GM23338 (cell line): ENCODE results near the gene B4GAT1. TPM values are rescaled to one million over a fixed set of nuclear protein-coding genes. Genes with fewer than 3 reads are reported as not detected.

Source experiments
- ATAC-seq: fragments of 200-7000 bp; cut with Tn5 transposase; 3 replicates; pipeline ENCODE4 v1.9.1; 2020
- DNase-seq: peaks from one replicate; pipeline ENCODE4 v3.0.0-alpha.2; 2015; ENCODE audit warnings: low spot score
- H2AFZ ChIP-seq: fragments of 200-600 bp; sonication (generic); 2 replicates; pipeline ENCODE4 v1.8.0; 2016; ENCODE audit warnings: antibody characterized with exemption, mild to moderate bottlenecking, moderate library complexity
- H3F3A ChIP-seq: fragments of 200-600 bp; sonication (generic); replicated peaks from 2 replicates; pipeline ENCODE4 v1.8.0; 2017; ENCODE audit warnings: antibody characterized with exemption, mixed run types, low read depth
- H3K27ac ChIP-seq: fragments of 200-600 bp; sonication (generic); 2 replicates; pipeline ENCODE4 v1.6.1; 2016; ENCODE audit warnings: low read depth
- H3K27me3 ChIP-seq: fragments of 200-600 bp; sonication (generic); 2 replicates; pipeline ENCODE4 v1.8.0; 2016; ENCODE audit warnings: mild to moderate bottlenecking, mixed run types, moderate library complexity; ENCODE audit not compliant: insufficient read depth
- H3K36me3 ChIP-seq: fragments of 200-600 bp; sonication (generic); 2 replicates; pipeline ENCODE4 v1.8.0; 2016; ENCODE audit warnings: mild to moderate bottlenecking; ENCODE audit not compliant: insufficient read depth
- H3K4me1 ChIP-seq: fragments of 200-600 bp; sonication (generic); 2 replicates; pipeline ENCODE4 v1.8.0; 2016; ENCODE audit warnings: mild to moderate bottlenecking, moderate library complexity; ENCODE audit not compliant: insufficient read depth
- H3K4me2 ChIP-seq: fragments of 200-600 bp; sonication (generic); 2 replicates; pipeline ENCODE4 v1.7.1; 2017; ENCODE audit warnings: mixed run types
- H3K4me3 ChIP-seq: fragments of 200-600 bp; sonication (generic); 2 replicates; pipeline ENCODE4 v1.6.1; 2016; ENCODE audit warnings: mixed run types
- H3K79me2 ChIP-seq: fragments of 200-600 bp; sonication (generic); replicated peaks from 2 replicates; pipeline ENCODE4 v1.8.0; 2017; ENCODE audit warnings: mild to moderate bottlenecking; ENCODE audit not compliant: insufficient read depth
- H3K9me2 ChIP-seq: fragments of 200-600 bp; sonication (generic); 2 replicates; pipeline ENCODE4 v1.8.0; 2017; ENCODE audit not compliant: insufficient read depth
- H4K20me1 ChIP-seq: fragments of 200-600 bp; sonication (generic); replicated peaks from 2 replicates; pipeline ENCODE4 v1.8.0; 2017; ENCODE audit warnings: mild to moderate bottlenecking; ENCODE audit not compliant: insufficient read depth
- H3K27ac Mint-ChIP-seq: 2 replicates; pipeline ENCODE4 v1.8.0; 2020; ENCODE audit warnings: inconsistent platforms, mild to moderate bottlenecking, moderate library complexity, mixed read lengths
- H3K27me3 Mint-ChIP-seq: 3 replicates; pipeline ENCODE4 v1.8.0; 2022; ENCODE audit warnings: low read depth, mild to moderate bottlenecking, moderate library complexity, mixed read lengths, inconsistent platforms; ENCODE audit not compliant: insufficient read depth, poor library complexity
- H3K36me3 Mint-ChIP-seq: 3 replicates; pipeline ENCODE4 v1.8.0; 2021; ENCODE audit warnings: low read depth, mild to moderate bottlenecking, inconsistent platforms, moderate library complexity, mixed read lengths
- H3K4me1 Mint-ChIP-seq: 3 replicates; pipeline ENCODE4 v1.8.0; 2020; ENCODE audit warnings: mild to moderate bottlenecking, inconsistent platforms, mixed read lengths
- H3K4me3 Mint-ChIP-seq: 3 replicates; pipeline ENCODE4 v1.8.0; 2021; ENCODE audit warnings: moderate library complexity, mild to moderate bottlenecking, inconsistent platforms, mixed read lengths
- H3K9me3 Mint-ChIP-seq: 3 replicates; pipeline ENCODE4 v1.8.0; 2020; ENCODE audit warnings: moderate library complexity, mild to moderate bottlenecking, inconsistent platforms, mixed read lengths
- EZH2 ChIP-seq: fragments of 200-600 bp; sonication (generic); IDR thresholded peaks from one replicate; pipeline ENCODE4 v1.8.0; 2017; ENCODE audit warnings: antibody characterized with exemption, mild to moderate bottlenecking, low read depth; ENCODE audit not compliant: unreplicated experiment
- JUNB ChIP-seq: IDR thresholded peaks from one replicate; pipeline ENCODE4 v1.6.1; 2016; ENCODE audit warnings: antibody characterized with exemption; ENCODE audit not compliant: unreplicated experiment
- NANOG ChIP-seq: IDR thresholded peaks from 2 replicates; pipeline ENCODE4 v1.6.1; 2016; ENCODE audit warnings: antibody characterized with exemption, borderline replicate concordance
- STAT1 ChIP-seq: IDR thresholded peaks from one replicate; pipeline ENCODE4 v1.6.1; 2016; ENCODE audit warnings: antibody characterized with exemption; ENCODE audit not compliant: unreplicated experiment
- ZNF114 ChIP-seq: fragments of 250-450 bp; sonication (Bioruptor Pico); IDR thresholded peaks from 2 replicates; pipeline ENCODE4 v1.5.0; 2020; ENCODE audit warnings: mild to moderate bottlenecking, moderate library complexity
- polyA plus RNA-seq: library from polyadenylated mRNA; unstranded; fragments of >200 nt; fragmentation: Nextera tagmentation; extraction: Ambion mirVana; gene quantifications from 2 replicates; pipeline ENCODE4 v1.2.1, GENCODE V29; 2016
- total RNA-seq: library from RNA; depleted of rRNA; stranded (reverse); fragments of >200 nt; shearing (Covaris generic); gene quantifications from 2 replicates; pipeline ENCODE4 v1.2.3, GENCODE V29; 2014
- TF ChIP-seq, protein P1 (sequence below): IDR thresholded peaks from one replicate; pipeline ENCODE4 v1.6.1; 2018; ENCODE audit warnings: antibody characterized with exemption; ENCODE audit not compliant: unreplicated experiment
- TF ChIP-seq, protein P2 (sequence below): IDR thresholded peaks from 2 replicates; pipeline ENCODE4 v1.6.1; 2016; ENCODE audit warnings: antibody characterized with exemption
- TF ChIP-seq, protein P3 (sequence below), 2 experiments: fragments of 200-600 bp in 1 of 2; sonication (generic) in 1 of 2; conservative IDR thresholded peaks; 2 replicates each; pipeline versions ENCODE4 v1.5.1 to v1.6.1; 2016 to 2017; ENCODE audit warnings: antibody characterized with exemption in 2 of 2, low read depth in 2 of 2, mild to moderate bottlenecking in 2 of 2, moderate library complexity in 1 of 2

The B4GAT1 gene
- total and polyA plus RNA-seq, 2 experiments from 2014 or later = 23.5 to 41.9 TPM

DNA sequence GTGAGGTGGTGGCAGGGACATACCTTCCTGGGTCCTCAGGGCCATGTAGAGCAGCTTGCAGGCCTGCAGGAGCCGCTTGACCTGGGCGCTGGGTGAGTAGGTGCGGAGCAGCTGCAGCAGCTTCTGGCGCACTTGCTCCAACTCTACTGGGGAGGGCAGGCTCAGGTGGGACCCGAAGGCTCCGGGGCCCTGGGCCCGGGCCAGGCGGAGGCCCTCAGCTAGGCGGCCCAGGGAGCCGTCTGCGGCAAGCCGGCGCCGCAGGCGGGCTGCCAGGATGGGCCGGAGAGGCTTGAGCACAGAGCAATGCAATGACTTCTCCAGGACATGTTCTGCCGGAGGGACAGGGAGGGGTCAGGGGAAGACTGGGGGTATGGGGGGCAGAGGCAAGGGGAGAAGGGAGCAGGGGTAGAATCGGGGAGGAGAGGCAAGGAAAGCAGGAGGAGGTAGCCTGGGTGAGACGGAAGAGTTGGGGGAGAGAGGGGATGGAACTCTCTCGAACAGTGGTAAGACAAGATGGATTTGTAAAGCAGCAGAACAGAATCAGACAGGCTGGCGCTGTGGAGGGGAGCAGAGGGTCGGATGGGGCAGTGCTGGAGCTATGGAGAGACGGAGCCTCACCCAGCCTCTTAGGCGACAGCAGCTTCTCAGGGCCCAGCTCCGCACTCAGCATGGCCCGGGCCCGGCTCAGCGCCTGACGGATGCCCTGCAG lies 13.4 kb downstream of the B4GAT1 start:
- Histone ChIP-seq H3K27ac (no peak overlapping the region), H3K79me2 (no peaks in the 10 kb centered on the region), H3K27me3 (no peaks in the 10 kb centered on the region), H3K36me3 (no peaks in the 10 kb centered on the region), H3K9me2 (no peaks in the 10 kb centered on the region), H2AFZ (no peak overlapping the region), H4K20me1 (no peaks in the 10 kb centered on the region; the same call in 1 of the 2 replicates), H3F3A (0 out of 2 replicates have a peak, but pooled peaks cover 6% of the 10 kb centered on the region), H3K4me2 (no peak overlapping the region), H3K4me1 (peaks cover 16% of the 10 kb centered on the region; the same call in 1 of the 2 replicates), H3K4me3 (no peak overlapping the region)
- no peak overlapping the region for H3K27ac Mint-ChIP-seq
- H3K4me3 Mint-ChIP-seq = no peak overlapping the region
- H3K4me1 Mint-ChIP-seq = peaks cover 18% of the 10 kb centered on the region
- no peaks in the 10 kb centered on the region for H3K9me3 Mint-ChIP-seq
- TF ChIP-seq JUNB (no peak), EZH2 (no peak), STAT1 (no peak)
- H3K36me3 Mint-ChIP-seq = peaks cover 2% of the 10 kb centered on the region; the same call in 2 of the 3 replicates
- DNase-seq (peak; percentile 34), ATAC-seq (peak; percentile 4; the same call in 2 of the 3 replicates)
- peaks cover 11% of the 10 kb centered on the region for H3K27me3 Mint-ChIP-seq

DNA sequence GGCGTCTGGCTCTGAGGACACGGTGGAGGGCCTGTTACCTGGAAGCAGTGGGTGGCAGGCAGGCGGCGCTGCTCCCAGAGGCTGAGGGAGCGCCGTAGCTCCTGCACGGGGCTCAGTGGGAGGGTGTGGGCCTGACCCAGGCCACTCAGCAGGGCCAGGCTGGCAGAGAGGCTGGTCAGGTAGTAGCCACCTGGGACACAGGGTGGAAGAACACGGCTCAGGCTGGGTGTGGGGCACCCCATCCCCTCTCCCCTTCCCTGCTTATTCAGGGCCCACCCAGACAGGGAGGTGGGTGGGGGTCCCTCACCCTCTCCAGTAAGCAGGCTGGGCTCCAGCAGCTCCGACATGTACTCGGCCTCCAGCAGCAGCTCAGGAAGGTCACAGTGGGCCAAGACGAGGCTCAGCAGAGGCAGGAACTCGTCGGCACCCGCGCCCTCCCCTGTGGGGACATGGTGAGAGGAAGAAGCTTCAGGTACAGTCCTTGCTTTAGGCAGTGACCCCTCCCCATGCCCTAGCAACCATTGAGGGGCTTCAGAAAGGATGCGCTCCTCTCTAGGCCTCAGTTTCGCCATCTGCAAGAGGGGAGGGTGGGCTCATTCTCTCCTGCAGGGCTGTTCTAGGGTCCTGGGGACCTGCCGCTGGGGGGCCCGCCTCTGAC lies 14.1 kb downstream of the B4GAT1 start:
- Mint-ChIP-seq H3K4me1 (peaks cover 24% of the 10 kb centered on the region), H3K9me3 (no peaks in the 10 kb centered on the region), H3K27ac (no peak overlapping the region), H3K27me3 (peaks cover 13% of the 10 kb centered on the region), H3K4me3 (no peak overlapping the region), H3K36me3 (no peaks in the 10 kb centered on the region)
- Histone ChIP-seq H3K27me3 (no peaks in the 10 kb centered on the region), H2AFZ (no peak overlapping the region), H3K4me2 (no peak overlapping the region), H3K4me3 (no peak overlapping the region), H3K4me1 (peaks cover 16% of the 10 kb centered on the region; the same call in 1 of the 2 replicates), H3K79me2 (no peaks in the 10 kb centered on the region), H3K9me2 (no peaks in the 10 kb centered on the region), H3F3A (0 out of 2 replicates have a peak, but pooled peaks cover 6% of the 10 kb centered on the region), H3K36me3 (no peaks in the 10 kb centered on the region), H3K27ac (no peak overlapping the region), H4K20me1 (no peaks in the 10 kb centered on the region)
- DNase-seq (no peak), ATAC-seq (no peak)
- TF ChIP-seq NANOG (no peak), ZNF114 (CRISPR knock-in tag) (no peak), EZH2 (no peak)
- TF ChIP-seq, protein P1, sequence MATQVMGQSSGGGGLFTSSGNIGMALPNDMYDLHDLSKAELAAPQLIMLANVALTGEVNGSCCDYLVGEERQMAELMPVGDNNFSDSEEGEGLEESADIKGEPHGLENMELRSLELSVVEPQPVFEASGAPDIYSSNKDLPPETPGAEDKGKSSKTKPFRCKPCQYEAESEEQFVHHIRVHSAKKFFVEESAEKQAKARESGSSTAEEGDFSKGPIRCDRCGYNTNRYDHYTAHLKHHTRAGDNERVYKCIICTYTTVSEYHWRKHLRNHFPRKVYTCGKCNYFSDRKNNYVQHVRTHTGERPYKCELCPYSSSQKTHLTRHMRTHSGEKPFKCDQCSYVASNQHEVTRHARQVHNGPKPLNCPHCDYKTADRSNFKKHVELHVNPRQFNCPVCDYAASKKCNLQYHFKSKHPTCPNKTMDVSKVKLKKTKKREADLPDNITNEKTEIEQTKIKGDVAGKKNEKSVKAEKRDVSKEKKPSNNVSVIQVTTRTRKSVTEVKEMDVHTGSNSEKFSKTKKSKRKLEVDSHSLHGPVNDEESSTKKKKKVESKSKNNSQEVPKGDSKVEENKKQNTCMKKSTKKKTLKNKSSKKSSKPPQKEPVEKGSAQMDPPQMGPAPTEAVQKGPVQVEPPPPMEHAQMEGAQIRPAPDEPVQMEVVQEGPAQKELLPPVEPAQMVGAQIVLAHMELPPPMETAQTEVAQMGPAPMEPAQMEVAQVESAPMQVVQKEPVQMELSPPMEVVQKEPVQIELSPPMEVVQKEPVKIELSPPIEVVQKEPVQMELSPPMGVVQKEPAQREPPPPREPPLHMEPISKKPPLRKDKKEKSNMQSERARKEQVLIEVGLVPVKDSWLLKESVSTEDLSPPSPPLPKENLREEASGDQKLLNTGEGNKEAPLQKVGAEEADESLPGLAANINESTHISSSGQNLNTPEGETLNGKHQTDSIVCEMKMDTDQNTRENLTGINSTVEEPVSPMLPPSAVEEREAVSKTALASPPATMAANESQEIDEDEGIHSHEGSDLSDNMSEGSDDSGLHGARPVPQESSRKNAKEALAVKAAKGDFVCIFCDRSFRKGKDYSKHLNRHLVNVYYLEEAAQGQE = no peak
- TF ChIP-seq, protein P2, sequence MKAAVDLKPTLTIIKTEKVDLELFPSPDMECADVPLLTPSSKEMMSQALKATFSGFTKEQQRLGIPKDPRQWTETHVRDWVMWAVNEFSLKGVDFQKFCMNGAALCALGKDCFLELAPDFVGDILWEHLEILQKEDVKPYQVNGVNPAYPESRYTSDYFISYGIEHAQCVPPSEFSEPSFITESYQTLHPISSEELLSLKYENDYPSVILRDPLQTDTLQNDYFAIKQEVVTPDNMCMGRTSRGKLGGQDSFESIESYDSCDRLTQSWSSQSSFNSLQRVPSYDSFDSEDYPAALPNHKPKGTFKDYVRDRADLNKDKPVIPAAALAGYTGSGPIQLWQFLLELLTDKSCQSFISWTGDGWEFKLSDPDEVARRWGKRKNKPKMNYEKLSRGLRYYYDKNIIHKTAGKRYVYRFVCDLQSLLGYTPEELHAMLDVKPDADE = no peak
- TF ChIP-seq, protein P3, sequence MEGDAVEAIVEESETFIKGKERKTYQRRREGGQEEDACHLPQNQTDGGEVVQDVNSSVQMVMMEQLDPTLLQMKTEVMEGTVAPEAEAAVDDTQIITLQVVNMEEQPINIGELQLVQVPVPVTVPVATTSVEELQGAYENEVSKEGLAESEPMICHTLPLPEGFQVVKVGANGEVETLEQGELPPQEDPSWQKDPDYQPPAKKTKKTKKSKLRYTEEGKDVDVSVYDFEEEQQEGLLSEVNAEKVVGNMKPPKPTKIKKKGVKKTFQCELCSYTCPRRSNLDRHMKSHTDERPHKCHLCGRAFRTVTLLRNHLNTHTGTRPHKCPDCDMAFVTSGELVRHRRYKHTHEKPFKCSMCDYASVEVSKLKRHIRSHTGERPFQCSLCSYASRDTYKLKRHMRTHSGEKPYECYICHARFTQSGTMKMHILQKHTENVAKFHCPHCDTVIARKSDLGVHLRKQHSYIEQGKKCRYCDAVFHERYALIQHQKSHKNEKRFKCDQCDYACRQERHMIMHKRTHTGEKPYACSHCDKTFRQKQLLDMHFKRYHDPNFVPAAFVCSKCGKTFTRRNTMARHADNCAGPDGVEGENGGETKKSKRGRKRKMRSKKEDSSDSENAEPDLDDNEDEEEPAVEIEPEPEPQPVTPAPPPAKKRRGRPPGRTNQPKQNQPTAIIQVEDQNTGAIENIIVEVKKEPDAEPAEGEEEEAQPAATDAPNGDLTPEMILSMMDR (conservative IDR thresholded peaks at IDR 0.05; ENCODE audit: low read depth in 2 of 2) = peak in 1 of 2 experiments; percentile 11; a peak in 1 of 4 replicates
